ENCODE measurements around the gene SH3TC1.

SH3TC1 gene

DNA sequence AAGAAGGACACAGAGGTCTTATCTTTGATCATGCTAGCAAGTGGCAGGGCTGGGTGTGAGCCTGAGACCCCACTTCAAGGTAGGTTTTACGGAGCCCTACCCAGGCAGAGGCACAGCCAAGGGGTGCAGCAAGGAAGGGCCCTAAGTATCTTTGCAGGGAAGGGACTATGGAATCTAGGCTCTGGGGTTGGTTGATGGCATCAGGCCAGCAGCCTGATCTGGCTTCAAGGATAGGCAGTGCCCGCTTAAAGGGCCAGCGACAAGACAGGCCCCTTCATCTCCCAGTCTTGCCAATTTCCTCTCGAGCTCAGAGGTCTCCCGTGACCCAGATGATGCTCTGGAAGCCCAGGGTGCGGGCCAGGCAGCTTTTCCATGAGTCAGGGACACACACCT is 46.2 kb upstream of the SH3TC1 start:
- CTCF ChIA-PET = no interaction called here
- POLR2A ChIA-PET = no interaction called here

DNA sequence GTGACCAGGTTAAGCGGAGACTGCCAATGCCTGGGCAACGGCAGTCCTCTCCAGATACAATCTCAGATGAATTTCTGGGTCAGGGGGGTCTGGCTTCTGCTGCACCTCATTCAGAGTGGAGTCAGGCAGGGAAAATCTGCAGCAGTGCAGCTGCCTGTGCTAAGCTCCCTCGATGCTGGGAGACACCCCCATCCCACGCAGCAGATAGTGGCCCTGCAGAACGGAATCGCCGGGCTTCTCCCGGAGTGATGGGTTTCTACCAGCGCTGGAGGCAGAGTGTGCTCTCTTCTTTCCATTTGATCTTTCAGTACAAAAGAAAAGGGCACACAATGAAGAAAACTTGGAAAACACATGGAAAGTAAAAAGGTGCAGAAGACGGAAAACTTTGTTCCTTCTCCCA is 45.6 kb upstream of the SH3TC1 start:
- POLR2A ChIA-PET = no interaction called here
- no peak for DNase-seq (ENCODE audit: low read depth, low spot score)
- no peak overlapping the region for H3K4me3 ChIP-seq (ENCODE audit: low read depth, low read length)
- CTCF ChIA-PET = no interaction called here
- TF ChIP-seq, protein P1, sequence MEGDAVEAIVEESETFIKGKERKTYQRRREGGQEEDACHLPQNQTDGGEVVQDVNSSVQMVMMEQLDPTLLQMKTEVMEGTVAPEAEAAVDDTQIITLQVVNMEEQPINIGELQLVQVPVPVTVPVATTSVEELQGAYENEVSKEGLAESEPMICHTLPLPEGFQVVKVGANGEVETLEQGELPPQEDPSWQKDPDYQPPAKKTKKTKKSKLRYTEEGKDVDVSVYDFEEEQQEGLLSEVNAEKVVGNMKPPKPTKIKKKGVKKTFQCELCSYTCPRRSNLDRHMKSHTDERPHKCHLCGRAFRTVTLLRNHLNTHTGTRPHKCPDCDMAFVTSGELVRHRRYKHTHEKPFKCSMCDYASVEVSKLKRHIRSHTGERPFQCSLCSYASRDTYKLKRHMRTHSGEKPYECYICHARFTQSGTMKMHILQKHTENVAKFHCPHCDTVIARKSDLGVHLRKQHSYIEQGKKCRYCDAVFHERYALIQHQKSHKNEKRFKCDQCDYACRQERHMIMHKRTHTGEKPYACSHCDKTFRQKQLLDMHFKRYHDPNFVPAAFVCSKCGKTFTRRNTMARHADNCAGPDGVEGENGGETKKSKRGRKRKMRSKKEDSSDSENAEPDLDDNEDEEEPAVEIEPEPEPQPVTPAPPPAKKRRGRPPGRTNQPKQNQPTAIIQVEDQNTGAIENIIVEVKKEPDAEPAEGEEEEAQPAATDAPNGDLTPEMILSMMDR (IDR thresholded peaks at IDR 0.05; ENCODE audit: insufficient read depth, low read length, missing control alignments) = no peak

More for the DNA sequence above, 46.2 kb upstream of the SH3TC1 start:
- TF ChIP-seq, protein P1 (IDR thresholded peaks at IDR 0.05; ENCODE audit: insufficient read depth, low read length, missing control alignments) = no peak
- no peak overlapping the region for H3K4me3 ChIP-seq (ENCODE audit: low read depth, low read length)
- no peak for DNase-seq (ENCODE audit: low read depth, low spot score)

DNA sequence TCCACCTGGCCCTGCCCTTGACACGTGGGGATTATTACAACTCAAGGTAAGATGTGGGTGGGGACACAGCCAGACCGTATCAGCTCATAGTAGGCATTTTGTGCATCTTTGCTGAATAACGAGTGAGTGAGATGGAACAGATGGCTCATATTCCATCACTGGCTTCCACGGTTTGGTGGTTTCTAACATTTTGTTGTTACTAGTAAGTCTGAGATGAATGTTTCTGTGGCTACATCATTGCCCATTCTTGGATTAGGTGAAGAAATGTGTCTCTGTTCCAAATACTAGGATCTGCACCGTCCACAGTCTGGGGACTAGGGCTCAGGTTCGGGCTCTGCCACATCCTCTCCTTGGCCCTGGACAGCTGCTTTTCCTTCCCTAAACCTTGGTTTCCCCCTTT is 44.0 kb upstream of the SH3TC1 start:
- TF ChIP-seq, protein P1 (IDR thresholded peaks at IDR 0.05; ENCODE audit: insufficient read depth, low read length, missing control alignments) = no peak
- no peak for DNase-seq (ENCODE audit: low read depth, low spot score)
- no peak overlapping the region for H3K4me3 ChIP-seq (ENCODE audit: low read depth, low read length)
- POLR2A ChIA-PET = no interaction called here
- CTCF ChIA-PET = no interaction called here

DNA sequence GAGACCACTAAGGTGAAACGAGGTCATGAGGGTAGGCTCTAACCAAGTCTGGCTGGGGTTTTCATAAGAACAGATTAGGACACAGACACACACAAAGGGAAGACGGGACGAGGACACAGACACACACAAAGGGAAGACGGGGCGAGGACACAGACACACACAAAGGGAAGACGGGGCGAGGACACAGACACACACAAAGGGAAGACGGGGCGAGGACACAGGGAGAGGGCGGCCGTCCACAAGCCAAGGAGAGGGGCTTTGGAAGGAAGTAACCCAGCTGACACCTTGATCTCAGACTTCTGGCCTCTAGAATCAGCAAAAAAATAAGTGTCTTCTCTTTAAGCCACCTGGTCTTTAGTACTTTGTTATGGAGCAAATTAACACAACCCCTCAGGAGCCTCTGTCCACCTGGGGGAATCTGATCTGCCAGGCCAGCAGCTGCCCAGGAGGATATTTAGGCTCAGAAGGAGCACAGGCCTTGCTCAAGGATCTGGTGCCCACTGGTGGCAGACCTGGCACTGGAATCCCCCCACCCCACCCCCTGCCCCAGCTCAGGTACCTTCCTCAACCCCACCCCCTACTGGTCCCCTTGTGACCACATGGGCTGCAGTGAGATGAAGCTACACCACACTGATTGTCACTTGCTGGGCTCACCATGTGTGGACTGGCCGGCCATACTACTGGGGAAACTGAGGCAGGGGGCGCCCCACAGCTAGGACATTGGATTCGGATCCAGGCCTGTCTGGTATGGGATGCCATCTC is 43.2 kb upstream of the SH3TC1 start:
- no peak overlapping the region for H3K4me3 ChIP-seq (ENCODE audit: low read depth, low read length)
- TF ChIP-seq, protein P1 (IDR thresholded peaks at IDR 0.05; ENCODE audit: insufficient read depth, low read length, missing control alignments) = no peak
- ChIA-PET POLR2A (no interaction called here), CTCF (interaction anchor here (1.7 kb wide), 1 partner anchor 20 kb away, joined by 4 read pairs; no protein-coding TSS in a partner anchor)
- no peak for DNase-seq (ENCODE audit: low read depth, low spot score)

DNA sequence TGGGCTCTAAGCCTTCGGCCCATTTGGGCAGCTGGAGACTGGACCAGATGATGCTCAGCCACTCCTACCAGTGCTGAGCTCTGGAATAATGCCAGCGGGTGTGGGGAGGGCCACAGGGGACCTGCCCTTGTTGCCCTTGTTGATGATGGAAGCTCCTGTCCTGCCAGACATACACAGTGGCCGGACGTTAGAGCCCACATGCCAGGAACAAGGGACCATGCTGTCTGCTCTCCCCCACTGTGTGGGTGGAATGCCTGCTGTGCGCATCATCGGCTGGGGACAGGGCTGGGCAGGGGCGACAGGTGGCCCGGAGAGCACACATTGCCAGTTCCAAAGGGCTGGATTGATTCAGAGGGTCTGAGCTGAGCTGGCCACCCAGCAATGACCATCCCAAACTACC is 42.5 kb upstream of the SH3TC1 start:
- no peak overlapping the region for H3K4me3 ChIP-seq (ENCODE audit: low read depth, low read length)
- TF ChIP-seq, protein P1 (IDR thresholded peaks at IDR 0.05; ENCODE audit: insufficient read depth, low read length, missing control alignments) = no peak
- ChIA-PET POLR2A (no interaction called here), CTCF (interaction anchor here (1.7 kb wide), 1 partner anchor 20 kb away, joined by 4 read pairs; no protein-coding TSS in a partner anchor)
- no peak for DNase-seq (ENCODE audit: low read depth, low spot score)

DNA sequence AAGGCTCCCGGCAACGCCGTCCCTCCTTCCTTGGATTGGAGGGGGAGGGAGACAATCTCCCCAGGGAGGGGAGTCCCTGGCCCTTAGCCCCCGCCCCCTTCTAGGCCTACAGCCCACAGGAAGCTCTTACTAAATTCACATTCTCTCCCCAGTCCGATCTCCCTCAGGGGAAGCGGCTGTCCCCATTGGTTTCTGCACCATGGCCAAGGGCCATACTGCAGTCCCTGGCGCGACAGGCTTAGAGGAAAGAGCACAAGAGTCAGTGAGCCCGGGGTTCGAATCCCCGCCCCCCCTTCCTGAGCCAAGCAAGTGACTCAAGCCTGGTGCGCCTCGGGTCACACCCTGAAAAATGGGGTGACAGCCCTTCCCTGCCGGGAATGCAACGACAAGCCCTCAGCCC is 41.6 kb upstream of the SH3TC1 start:
- POLR2A ChIA-PET = no interaction called here
- no peak overlapping the region for H3K4me3 ChIP-seq (ENCODE audit: low read depth, low read length)
- no peak for DNase-seq (ENCODE audit: low read depth, low spot score)
- TF ChIP-seq, protein P1 (IDR thresholded peaks at IDR 0.05; ENCODE audit: insufficient read depth, low read length, missing control alignments) = no peak
- CTCF ChIA-PET = interaction anchor here (1.7 kb wide), 1 partner anchor 19 kb away, joined by 4 read pairs; no protein-coding TSS in a partner anchor
